GM18511 (cell line): ENCODE results near the gene ATM.
"Not testable (repeated sequence)": the region's sequence is repeated elsewhere in the genome, so short reads cannot be mapped to it uniquely, and the experiment has no call there.

Experiments used
- ATAC-seq: cut with Tn5 transposase; IDR thresholded peaks from one replicate; pipeline ENCODE4 v1.9.1; 2021; ENCODE audit warnings: mild to moderate bottlenecking, moderate library complexity; ENCODE audit not compliant: unreplicated experiment

Gene ATM

GRCh38 chr11:108286370-108286769 lies 63.5 kb downstream of the ATM start:
- no peak for ATAC-seq

- no peak for ATAC-seq
These were observed 64.1 kb downstream of the ATM start for GRCh38 chr11:108286956-108287355.

GRCh38 chr11:108289066-108289465 lies 66.2 kb downstream of the ATM start:
- not testable (repeated sequence) for ATAC-seq

GRCh38 chr11:108289699-108290098 lies 66.8 kb downstream of the ATM start:
- ATAC-seq, result no peak

- ATAC-seq, result no peak
These were observed 70.4 kb downstream of the ATM start for GRCh38 chr11:108293229-108293628.

GRCh38 chr11:108302121-108302785 lies 79.4 kb downstream of the ATM start:
- peak; percentile 93 for ATAC-seq

- no peak for ATAC-seq
These were observed 84.9 kb downstream of the ATM start for GRCh38 chr11:108307751-108308150.

GRCh38 chr11:108313444-108313843 lies 90.6 kb downstream of the ATM start:
- no peak for ATAC-seq

- ATAC-seq, result no peak
These were observed 93.2 kb downstream of the ATM start for GRCh38 chr11:108316061-108316460.

GRCh38 chr11:108319541-108320145 lies 96.8 kb downstream of the ATM start:
- ATAC-seq, result no peak

GRCh38 chr11:108322666-108323065 lies 99.8 kb downstream of the ATM start:
- ATAC-seq, result no peak

GRCh38 chr11:108324587-108324986 lies 101.7 kb downstream of the ATM start:
- ATAC-seq, result no peak

- ATAC-seq, result no peak
These were observed 110.6 kb downstream of the ATM start for GRCh38 chr11:108333403-108333899.

- ATAC-seq, result no peak
These were observed 115.9 kb downstream of the ATM start for GRCh38 chr11:108338750-108339149.

GRCh38 chr11:108340973-108341372 lies 118.1 kb downstream of the ATM start:
- no peak for ATAC-seq

GRCh38 chr11:108341654-108342053 lies 118.8 kb downstream of the ATM start:
- ATAC-seq, result no peak

- ATAC-seq, result no peak
These were observed 120.8 kb downstream of the ATM start for GRCh38 chr11:108343714-108344113.

GRCh38 chr11:108345767-108346166 lies 122.9 kb downstream of the ATM start:
- no peak for ATAC-seq

GRCh38 chr11:108346451-108346850 lies 123.6 kb downstream of the ATM start:
- ATAC-seq, result no peak

- ATAC-seq, result no peak
These were observed 128.6 kb downstream of the ATM start for GRCh38 chr11:108351468-108351867.

GRCh38 chr11:108364159-108364558 lies 141.3 kb downstream of the ATM start:
- ATAC-seq, result no peak

- ATAC-seq, result no peak
These were observed 145.3 kb downstream of the ATM start for GRCh38 chr11:108368134-108368533.

GRCh38 chr11:108369064-108369463 lies 146.2 kb downstream of the ATM start:
- no peak for ATAC-seq
